CD4-positive, alpha-beta T cell treated with Interleukin-2 at 100 ng/mL for 4 hours (primary cell): Measurements from ENCODE around the gene FAM13A.
A peak's percentile ranks its signal among the peaks of the same experiment; 100 is the strongest.
"Not testable (repeated sequence)": the region's sequence is repeated elsewhere in the genome, so short reads cannot be mapped to it uniquely, and the experiment has no call there.

Experiments
- DNase-seq: peaks from one replicate; pipeline ENCODE4 v3.0.0-alpha.2; 2020; ENCODE audit warnings: low spot score

Gene FAM13A

DNA sequence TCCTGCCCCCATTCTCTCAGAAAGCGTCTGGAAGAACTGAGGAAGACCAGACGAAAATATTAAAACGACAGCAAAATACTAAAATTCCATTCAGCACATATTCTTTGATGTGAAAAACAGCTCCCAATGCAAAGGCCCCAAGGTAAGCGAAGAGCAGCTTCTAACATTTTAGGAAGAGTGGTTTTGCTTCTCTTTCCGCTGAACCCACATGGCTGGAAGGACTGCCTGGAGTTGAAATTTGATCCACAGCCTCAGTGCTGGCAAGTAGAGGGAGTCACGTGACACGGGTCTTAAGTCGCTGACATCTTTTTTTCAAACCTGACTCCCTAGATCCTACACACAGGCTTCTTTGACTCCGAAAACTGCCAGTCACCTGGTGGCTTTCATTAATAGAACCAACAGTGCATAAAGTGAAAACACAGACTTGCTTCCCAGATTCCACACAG lies at the start of gene FAM13A:
FAM13A (minus strand) TSS at position 233 of the 446 bp plus-strand sequence; CDS start at position 12, 221 bp downstream.
- DNase-seq, result no peak

DNA sequence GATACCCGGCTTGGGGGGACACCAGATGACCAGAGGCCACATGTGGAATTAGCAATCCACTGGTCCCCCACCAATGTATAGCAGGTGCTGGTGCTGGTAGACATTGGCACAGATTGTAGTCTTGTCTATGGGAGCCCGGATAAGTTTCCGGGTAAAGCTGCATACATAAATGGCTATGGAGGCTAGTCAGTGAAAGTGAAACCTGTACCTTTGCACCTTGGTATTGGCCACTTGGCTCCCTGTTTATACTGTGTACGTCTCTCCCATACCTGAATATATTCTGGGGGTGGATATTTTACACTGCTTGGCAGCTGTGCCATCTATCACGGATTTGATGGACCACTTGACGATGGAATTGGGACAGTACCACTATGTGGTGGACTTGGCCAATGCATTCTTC lies 48.7 kb upstream of the FAM13A start:
- no peak for DNase-seq

DNA sequence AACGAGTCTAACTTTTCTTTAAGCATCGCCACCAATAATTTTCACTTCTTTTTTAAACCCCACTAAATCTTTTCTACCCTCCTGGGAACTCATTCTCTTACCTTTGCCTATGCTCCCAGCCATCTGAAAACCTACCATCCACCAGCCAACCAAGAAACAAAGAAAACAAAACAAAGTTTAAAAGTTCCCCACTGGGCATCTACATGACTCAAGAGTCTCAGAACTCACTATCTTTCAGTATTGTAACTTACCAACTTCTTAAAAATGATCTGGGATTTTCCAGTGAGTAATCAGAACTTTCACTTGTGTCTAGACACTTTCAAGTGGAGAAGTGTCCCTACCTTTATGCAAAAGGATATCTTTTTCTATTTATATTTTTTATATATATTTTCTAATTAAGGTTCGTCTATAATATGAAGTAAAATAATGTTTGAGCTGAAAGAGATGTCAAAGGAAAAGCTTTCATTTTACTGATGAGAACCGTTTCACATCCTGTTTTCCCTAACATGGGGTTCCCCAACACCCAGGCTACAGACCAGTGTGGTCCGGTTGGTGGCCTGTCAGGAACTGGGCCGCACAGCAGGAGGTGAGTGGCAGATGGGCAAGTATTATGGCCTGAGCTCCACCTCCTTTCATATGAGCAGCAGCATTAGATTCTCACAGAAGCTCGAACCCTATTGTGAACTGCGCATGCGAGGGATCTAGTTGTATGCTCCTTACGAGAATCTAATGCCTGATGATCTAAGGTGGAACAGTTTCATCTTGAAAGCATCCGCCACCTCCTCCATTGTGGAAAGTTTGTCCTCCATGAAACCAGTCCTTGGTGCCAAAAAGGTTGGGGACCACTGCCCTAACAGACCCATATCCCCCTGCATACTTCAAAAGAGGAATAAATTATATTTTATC lies 44.5 kb upstream of the FAM13A start:
- DNase-seq, result peak; percentile 20

DNA sequence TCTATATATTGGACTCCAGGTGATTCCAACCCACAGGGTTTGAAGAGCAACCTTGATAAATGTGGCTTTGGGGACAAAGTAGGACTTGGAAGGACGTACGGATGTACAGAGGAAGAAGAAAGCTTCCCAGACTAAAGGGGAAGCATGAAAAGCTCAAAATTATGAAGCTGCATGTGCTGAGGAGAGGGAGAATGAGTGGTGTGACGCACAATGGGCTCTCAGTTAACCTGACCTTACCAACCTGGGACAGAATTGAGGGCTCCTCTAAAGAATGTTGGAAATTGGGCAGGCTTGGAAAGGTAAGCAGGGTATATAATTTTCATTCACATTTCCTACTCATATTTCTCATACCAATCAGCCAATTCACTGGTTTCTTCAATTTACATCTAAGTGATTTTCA lies 43.9 kb upstream of the FAM13A start:
- no peak for DNase-seq

DNA sequence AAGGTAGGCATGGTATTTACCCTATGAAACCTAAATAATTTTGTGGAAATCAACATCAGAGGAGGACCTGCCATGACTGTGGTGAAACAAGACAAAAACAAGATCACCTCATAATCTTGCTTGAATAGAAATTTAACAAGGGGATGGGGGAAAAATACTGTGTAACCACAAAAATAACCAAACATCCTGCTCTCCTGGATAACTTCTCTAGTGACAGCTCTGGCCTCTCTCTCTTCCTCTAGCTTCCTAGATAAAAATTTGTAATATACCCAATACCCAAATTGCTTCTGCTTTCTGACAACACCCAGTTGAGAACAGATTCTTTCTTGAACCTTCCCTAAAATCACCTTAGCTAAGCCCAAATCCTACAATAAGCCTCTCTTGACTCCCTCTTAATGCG lies 42.5 kb upstream of the FAM13A start:
- no peak for DNase-seq

DNA sequence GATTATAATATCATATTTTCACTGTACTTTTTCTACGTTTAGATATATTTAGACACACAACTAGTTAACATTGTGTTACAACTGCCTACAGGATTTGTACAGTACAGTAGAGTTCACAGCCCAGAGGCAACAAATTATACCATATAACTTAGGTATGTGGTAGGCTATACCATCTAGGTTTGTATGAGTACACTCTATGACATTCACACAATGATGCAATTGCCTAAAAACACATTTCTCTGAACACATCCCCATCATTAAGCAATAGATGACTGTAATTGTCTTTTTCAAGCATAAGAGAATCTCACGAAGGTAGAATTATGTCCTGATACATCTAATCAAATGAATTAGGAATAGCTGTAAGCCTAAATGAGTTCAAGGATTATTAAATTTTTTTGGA lies 42.0 kb upstream of the FAM13A start:
- no peak for DNase-seq

DNA sequence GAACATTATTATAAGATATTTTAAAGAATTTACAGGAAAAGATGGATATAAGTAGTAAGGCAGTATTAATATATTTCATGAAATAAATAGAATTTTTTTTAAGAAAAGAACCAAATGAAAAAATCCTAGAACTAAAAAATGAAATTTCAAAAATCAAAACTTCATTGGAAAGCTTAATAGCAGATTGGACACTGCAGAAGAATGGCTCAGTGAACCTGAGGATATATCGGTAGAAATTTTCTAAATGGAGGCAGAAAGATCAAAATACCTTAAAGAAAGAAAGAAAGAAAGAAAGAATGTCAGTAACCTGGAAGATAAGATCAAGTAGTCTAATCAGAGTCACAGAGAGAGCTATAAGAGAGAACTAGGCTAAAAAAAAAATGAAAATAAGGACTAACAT lies 21.3 kb upstream of the FAM13A start:
- DNase-seq, result no peak

DNA sequence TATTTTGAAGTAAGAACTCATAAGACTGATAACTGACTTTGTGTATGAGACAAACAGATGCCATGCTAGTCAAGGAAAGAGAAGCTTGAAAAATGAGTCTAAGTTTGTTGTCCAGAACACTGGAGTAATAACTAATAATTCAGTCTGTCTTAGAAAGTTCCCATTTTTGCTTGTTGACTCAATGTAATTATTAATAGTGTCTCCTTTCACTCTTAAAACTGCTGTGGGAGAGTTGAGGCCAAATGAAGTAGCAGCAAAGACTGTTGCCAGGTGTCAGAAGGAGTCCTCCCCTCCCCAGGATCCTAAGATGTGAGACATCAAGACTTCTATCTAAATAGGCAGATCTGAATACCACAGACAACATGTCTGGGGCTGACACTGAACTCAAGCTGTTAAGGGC lies 20.8 kb upstream of the FAM13A start:
- DNase-seq, result no peak

DNA sequence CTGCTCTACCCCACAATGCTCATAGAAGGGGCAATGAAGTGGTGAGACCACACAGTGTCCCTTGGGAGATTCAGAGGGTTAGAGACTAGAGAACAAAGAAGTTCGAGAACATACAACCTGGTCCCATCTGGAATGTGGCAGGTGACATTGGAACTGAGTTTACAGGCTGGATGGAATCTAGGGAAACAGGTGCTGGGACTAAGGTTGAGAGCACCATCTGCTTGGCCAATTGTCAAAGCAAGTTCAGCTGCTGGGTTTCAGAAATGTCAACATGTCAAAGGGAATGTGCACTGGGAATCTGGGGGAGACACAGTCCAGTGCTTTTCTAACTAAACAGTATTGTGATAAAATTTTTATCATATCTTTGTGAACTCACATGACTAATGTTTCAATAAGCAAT lies 15.9 kb upstream of the FAM13A start:
- DNase-seq, result no peak

DNA sequence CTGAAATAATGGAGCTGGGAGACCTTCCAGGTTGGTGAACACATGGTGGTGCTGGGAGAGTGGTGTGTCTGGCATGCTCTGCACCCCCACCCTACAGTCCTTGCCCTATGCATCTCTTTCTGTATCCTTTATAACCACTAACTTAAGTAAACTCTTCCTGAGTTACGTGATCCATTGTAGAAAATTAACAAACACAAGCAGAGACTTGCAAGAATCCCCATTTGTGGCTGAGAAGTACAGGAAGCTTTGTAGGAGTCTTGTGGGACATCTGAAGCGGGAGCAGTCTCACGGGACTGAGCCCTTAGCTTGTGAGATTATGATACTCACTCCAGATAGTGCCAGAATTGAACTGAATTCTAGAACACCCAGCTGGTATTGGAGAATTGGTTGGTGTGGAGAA lies 14.3 kb upstream of the FAM13A start:
- no peak for DNase-seq

DNA sequence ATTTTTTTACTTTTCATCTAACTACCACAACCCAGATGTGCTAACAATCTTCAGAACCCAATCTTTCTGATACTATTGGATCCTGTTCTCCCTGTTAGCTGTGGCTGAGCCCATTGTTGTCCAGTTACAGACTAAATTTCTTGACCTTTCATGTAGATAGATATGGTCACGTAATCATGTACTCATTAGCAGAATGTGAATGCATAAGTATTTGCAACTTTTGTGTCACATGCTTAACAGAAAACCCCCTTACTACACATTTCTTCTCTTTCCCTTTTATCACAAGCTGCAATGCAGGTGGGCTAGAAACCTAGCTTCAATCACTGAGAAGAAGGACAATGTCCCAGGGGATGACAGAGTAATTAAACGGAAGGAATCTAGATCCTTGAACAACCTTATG lies 13.1 kb upstream of the FAM13A start:
- no peak for DNase-seq

DNA sequence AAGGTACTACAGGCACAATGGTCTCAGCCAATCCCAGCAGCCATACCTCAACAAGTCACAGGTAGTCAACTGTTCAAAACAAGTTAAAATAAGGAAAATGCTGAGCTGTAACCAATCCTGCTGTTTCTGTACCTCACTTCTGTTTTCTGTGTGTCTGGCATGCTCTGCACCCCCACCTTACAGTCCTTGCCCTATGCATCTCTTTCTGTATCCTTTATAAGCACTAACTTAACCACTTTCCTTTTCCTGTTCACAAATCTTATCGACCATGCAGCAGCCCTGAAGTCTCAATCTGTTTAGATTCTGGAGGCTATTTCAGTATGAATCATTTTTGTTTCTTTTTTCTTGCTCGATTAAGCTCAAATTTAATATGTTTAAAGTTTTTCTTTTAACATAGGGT lies 12.5 kb upstream of the FAM13A start:
- DNase-seq, result no peak

DNA sequence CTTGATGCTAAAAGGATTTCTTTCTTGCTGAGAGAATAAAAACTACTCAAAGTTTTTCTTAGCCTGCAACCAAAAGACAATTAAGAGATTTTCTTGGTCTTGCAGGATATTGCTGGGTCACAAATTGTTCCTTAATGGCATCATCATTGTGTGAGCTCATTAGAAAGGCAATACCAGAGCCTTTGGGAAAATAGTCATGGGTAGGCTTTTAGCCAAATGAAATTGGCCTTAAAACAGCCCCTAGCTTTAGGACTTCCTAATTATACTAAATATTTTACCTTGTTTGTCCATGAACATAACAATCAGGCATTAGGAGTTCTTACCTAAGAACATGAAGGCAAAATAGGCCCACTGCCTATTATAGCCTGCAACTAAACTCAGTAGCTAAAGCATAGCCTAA lies 10.4 kb upstream of the FAM13A start:
- no peak for DNase-seq

DNA sequence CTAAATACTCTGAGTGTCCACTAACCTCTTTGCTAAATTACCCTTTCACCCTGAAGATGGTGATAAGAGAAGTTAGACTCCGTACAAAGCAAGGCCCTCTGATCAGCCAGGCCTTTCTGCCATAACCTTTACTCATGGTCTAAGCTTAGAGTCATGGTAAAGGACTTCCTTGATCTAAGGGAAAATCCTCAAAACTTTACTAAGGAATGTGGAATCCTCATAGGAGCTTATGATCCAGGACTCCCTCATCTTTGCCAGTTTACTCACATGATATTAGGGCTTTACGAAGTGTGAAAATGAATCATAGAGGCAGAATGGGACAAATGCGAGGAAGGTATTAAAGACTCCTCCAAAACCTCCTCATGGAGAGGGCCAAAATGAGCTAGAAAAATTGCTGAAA lies 7.9 kb upstream of the FAM13A start:
- DNase-seq, result no peak

DNA sequence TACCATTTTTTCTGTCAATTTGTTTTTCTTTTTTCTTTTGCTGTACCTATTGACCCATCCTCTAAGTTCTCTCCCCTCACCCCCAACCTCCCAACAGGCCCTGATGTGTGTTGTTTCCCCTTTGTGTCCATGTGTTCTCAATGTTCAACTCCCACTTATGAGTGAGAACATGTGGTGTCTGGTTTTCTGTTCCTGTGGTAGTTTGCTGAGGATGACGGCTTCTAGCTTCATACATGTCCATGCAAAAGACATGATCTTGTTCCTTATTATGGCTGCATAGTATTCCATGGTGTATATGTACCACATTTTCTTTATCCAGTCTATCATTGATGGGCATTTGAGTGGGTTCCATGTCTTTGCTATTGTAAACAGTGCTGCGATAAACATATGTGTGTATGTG lies 859 bp upstream of the FAM13A start:
- not testable (repeated sequence) for DNase-seq

DNA sequence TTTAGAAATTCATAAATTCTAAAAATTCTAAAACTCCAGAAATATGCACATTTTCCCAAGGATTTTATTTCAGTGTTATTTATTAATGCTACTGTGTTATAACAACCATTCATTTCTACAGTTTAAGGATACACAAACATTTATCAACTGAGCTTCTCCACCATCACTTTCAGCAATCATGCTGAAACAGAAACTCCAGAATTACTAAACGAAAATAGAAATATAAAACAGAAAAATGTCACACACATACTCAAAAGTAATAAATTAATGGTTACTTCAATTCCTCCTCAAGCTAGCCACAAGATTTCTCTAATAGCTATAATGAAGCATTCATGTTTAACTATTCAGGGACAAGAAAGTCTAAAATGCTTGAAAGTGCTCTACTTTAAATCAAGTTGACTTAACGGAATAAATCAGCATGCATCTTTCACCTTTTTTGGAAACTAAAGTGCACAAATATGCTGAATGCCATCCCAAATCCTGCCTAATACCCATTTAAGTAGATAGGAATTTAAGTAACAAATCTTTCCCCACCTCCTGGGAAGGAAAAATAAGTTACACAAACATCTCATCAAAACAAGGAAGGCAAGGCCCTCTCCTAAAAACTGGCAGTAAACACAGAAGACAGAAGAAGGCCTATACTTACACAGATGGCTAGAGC lies 563 bp downstream of the FAM13A start:
- no peak for DNase-seq

DNA sequence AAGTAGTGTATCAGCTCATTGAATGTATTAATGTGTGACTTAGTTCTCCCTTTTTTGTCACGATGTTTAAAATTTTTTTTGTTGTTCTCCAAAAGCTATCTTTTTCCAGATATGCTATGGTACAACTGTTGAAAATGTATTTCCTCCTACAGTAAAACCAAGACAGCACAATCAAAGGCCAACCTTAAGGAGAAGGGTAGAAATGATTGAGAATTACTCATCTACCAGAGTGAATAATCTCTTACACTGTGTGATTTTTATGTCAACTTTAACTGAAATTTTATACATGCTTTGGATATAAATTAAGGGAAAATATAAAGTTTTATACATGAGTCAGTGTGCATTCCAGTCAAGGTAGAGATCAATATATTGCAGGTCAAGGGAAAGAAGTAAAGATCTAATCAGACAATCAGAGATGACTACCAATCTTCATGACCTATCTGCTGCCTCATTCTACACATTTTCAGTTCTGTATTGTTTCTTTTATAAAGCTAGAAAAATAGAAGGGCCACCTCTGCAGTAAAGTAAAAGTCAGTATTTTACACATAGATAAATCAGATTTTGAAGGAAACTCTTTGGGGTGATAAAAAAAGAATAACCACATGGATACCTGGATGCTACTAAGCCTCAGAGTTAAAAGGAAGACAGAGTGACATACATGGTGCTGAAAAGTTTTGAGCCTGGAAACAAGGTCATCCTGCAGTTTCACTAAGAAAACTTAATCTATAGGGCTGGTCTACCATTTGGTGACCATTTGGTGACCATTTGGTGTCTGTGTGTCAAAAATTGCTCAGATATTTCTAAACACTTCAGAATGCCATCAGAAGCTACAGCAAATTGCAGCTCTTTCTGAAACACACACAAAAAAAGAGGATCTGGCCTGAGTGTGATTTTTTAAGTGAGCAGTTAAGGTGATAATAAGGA lies 1.6 kb downstream of the FAM13A start:
- no peak for DNase-seq

DNA sequence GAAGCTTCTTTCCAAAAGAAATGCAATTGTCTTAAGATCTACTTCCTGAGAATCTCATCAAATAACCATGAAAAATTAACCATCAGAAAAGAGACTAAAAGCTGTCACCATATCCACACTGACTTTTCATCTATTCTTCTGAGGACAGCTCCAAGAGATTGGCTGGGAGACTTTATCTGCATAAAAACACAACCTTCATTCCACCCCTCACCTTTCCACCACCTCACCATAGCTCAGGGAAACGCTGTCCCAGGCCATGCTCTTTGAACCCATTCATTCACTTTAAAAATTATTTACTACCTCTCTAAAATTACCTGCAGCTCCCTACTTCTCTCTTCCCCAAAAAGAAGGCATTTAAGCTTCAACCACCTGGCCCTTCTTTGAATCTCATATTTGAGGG lies 2.4 kb downstream of the FAM13A start:
- DNase-seq, result no peak

DNA sequence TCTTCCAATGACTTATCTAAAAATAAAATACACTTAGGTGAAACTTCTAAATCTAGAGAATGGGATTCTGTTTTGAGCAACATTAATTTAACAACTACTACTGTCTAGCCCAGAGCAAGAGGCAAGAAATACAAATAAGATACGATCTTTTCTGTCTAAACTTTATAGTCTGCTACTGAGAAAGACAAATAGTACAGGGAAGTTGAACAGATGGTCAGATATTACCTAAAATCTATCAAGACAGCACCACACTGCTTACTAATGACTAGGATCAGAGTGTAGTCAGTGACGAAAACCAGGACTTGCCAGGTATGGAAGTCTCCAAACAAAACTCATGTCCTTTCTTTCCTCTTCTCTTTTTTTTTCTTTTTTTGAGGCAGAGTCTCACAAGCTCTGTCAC lies 7.1 kb downstream of the FAM13A start:
- DNase-seq, result no peak

DNA sequence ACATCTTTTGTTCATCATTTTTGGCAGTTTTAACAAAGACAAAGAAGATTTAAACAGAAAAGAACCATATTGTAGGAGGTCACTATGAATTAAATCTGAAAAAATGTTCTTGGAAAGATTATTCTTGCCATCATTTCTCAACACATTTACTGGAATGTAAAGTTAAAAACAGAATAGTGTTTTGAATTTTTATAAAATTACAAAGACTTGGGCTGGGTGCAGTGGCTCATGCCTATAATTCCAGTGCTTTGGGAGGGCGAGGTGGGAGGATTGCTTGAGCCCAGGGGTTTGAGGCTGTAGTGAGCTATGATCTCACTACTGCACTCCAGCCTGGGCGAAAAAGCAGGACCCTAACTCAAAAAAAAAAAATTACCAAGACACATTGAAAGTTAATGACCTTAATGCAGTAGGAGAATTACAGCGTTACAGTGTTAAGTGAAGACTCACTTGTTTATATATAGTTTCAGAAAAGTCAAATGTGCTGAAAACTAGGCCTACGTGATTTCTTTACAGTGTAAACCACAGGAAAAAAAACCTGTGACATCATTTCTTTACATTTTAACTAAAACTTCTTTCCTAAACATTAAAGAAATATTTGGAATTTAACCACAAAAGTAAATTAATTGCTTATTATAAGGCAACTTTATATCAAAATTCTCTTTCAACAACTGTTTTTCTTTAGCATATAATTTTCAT lies 7.9 kb downstream of the FAM13A start:
- no peak for DNase-seq

DNA sequence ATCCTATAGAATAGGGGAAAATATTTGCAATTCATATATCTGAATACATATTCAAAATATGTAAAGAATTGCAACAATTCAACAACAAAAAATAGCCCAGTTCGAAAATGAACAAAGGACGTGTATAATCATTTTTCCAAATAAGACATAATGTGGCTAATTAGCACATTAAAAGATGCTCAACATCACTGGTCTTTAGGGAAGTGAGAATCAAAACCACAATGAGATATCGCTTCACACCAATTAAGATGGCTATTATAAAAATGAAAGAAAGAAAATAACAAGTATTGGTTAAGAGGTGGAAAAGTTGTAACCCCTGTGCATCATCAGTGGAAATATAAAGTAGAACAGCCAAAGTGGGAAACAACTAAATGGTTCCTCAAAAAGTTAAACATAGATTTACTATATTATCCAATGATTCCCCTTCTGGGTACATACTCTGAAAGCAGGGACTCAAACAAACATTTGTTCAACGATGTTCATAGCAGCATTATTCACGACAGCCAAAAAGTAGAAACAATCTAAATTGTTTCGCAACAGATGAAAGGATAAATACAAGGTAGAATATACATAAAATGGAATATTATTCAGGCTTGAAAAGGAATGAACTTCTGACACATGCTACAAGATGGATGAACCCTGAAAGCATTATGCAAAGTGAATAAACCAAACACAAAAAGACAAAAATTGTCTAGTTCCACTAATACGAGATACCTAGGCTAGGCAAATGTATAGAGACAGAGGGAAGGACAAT lies 12.7 kb downstream of the FAM13A start:
- DNase-seq, result no peak
